K562 (cell line): ENCODE results near the gene TTC31. TPM values are rescaled to one million over a fixed set of nuclear protein-coding genes. Genes with fewer than 3 reads are reported as not detected.

Source experiments
- ATAC-seq: fragments of 200-7000 bp; cut with Tn5 transposase; 3 replicates; pipeline ENCODE4 v1.9.1; 2020; ENCODE audit warnings: moderate library complexity
- BruUV-seq: library from RNA; stranded (reverse); fragments of 400-500 nt; replicated peaks from 2 replicates; lab custom pipeline; 2021; lab: Mats Ljungman, UMichigan
- CTCF ChIA-PET: fragments of 300-600 bp; formaldehyde crosslinking; extraction: SDS; loops from one replicate; lab custom pipeline; 2021; ENCODE audit warnings: low intra/inter-chr PET ratio; lab: Yijun Ruan, JAX
- POLR2A ChIA-PET: fragments of 300-600, 350-650 bp; sonication (Branson Sonifier 250); formaldehyde crosslinking; extraction: SDS; loops from one replicate; lab custom pipeline; 2021; ENCODE audit warnings: antibody characterized with exemption, inconsistent platforms; lab: Yijun Ruan, JAX
- DNase-seq, 4 experiments: peaks; one replicate each; pipeline versions ENCODE4 v3.0.0 to v3.0.0-alpha.2; 2011 to 2018; ENCODE audit warnings: low spot score in 3 of 4, mixed read lengths in 3 of 4; ENCODE audit errors: extremely low read depth in 1 of 4
- FAIRE-seq: peaks from 2 replicates; lab custom pipeline; 2011; peaks lifted over from hg19 to GRCh38; lab: Jason Lieb, UNC
- H2AFZ ChIP-seq: 2 replicates; pipeline ENCODE4 v1.6.0; 2011; ENCODE audit warnings: low read depth, low read length, control low read depth, inconsistent platforms
- H3K27ac ChIP-seq: fragments of 200-600 bp; 3 replicates; pipeline ENCODE4 v1.8.0; 2011; ENCODE audit warnings: low read depth, mild to moderate bottlenecking, control low read depth, inconsistent platforms, low read length, moderate library complexity, mixed read lengths; ENCODE audit errors: extremely low read depth
- H3K27me3 ChIP-seq, 2 experiments: fragments of 300-600 bp in 1 of 2; 2 replicates in 1 of 2; 3 replicates in 1 of 2; pipeline versions ENCODE4 v1.6.0 to v1.8.0; 2011; ENCODE audit warnings: inconsistent platforms in 2 of 2, low read length in 2 of 2, mild to moderate bottlenecking in 1 of 2, mixed read lengths in 1 of 2, moderate library complexity in 1 of 2; ENCODE audit not compliant: control insufficient read depth in 2 of 2, insufficient read depth in 2 of 2
- H3K36me3 ChIP-seq: fragments of 300-600 bp; 3 replicates; pipeline ENCODE4 v1.8.0; 2011; ENCODE audit warnings: mild to moderate bottlenecking, low read length, inconsistent platforms; ENCODE audit not compliant: control insufficient read depth, insufficient read depth
- H3K4me1 ChIP-seq, 2 experiments: fragments of 200-600 bp in 1 of 2; replicated peaks in 1 of 2; 2 replicates in 1 of 2; 3 replicates in 1 of 2; pipeline versions ENCODE4 v1.5.1 to v1.8.0; 2011; ENCODE audit warnings: inconsistent platforms in 2 of 2, low read length in 2 of 2, mild to moderate bottlenecking in 1 of 2, mixed read lengths in 1 of 2, moderate library complexity in 1 of 2; ENCODE audit not compliant: control insufficient read depth in 2 of 2, insufficient read depth in 2 of 2
- H3K4me2 ChIP-seq: 2 replicates; pipeline ENCODE4 v1.6.1; 2011; ENCODE audit warnings: low read length, control low read depth, inconsistent platforms, mixed read lengths; ENCODE audit not compliant: insufficient read depth
- H3K4me3 ChIP-seq: fragments of 200-600 bp; sonication (generic), shearing (Covaris generic); 2 replicates; pipeline ENCODE4 v1.5.1; 2016; ENCODE audit warnings: control low read depth, inconsistent platforms
- H3K79me2 ChIP-seq: fragments of 200-600 bp; 3 replicates; pipeline ENCODE4 v1.8.0; 2011; ENCODE audit warnings: low read length, inconsistent platforms; ENCODE audit not compliant: control insufficient read depth, insufficient read depth
- H3K9ac ChIP-seq, 2 experiments: 2 replicates each; pipeline versions ENCODE4 v1.6.0 to v1.6.1; 2011; ENCODE audit warnings: low read depth in 2 of 2, low read length in 2 of 2, control low read depth in 1 of 2, inconsistent platforms in 1 of 2, mild to moderate bottlenecking in 1 of 2, mixed read lengths in 1 of 2; ENCODE audit not compliant: insufficient read depth in 1 of 2
- H3K9me1 ChIP-seq: one replicate; pipeline ENCODE4 v1.6.0; 2011; ENCODE audit warnings: inconsistent platforms, mild to moderate bottlenecking, low read length, moderate library complexity; ENCODE audit not compliant: control insufficient read depth, insufficient read depth
- H3K9me3 ChIP-seq: replicated peaks from 2 replicates; pipeline ENCODE4 v1.5.1; 2011; ENCODE audit warnings: low read depth, low read length, inconsistent platforms; ENCODE audit not compliant: control insufficient read depth, insufficient read depth
- H4K20me1 ChIP-seq: replicated peaks from 2 replicates; pipeline ENCODE4 v1.6.1; 2011; ENCODE audit warnings: low read length, inconsistent platforms, mixed read lengths; ENCODE audit not compliant: control insufficient read depth, insufficient read depth
- CBX2 ChIP-seq: fragments of 200-600 bp; sonication (generic); IDR thresholded peaks from one replicate; pipeline ENCODE4 v1.6.1; 2012; ENCODE audit warnings: mild to moderate bottlenecking, low read length, inconsistent platforms; ENCODE audit not compliant: insufficient read depth, poor library complexity, severe bottlenecking
- CREBBP ChIP-seq: IDR thresholded peaks from one replicate; pipeline ENCODE4 v1.6.1; 2012; ENCODE audit warnings: low read depth, mild to moderate bottlenecking, control low read depth, inconsistent platforms, low read length
- CXXC5 ChIP-seq: fragments of 250-450 bp; sonication (Bioruptor Pico); IDR thresholded peaks from 2 replicates; pipeline ENCODE4 v1.8.0; 2022; ENCODE audit warnings: inconsistent platforms, mild to moderate bottlenecking, moderate library complexity
- DEAF1 ChIP-seq: fragments of 450-650 bp; formaldehyde crosslinking; IDR thresholded peaks from 2 replicates; pipeline ENCODE4 v1.4.0; 2020; ENCODE audit warnings: mild to moderate bottlenecking, moderate library complexity
- ELF4 ChIP-seq: fragments of 450-650 bp; formaldehyde crosslinking; IDR thresholded peaks from 2 replicates; pipeline ENCODE4 v1.4.0; 2022; ENCODE audit warnings: missing genetic modification characterization
- EP400 ChIP-seq: fragments of 450-650 bp; IDR thresholded peaks from 2 replicates; pipeline ENCODE4 v1.6.1; 2017; ENCODE audit warnings: antibody characterized with exemption, mild to moderate bottlenecking, moderate library complexity
- GABPA ChIP-seq: fragments of 200-800 bp; sonication (Bioruptor generic); conservative IDR thresholded peaks from 2 replicates; pipeline ENCODE4 v1.6.1; 2016; ENCODE audit warnings: low read depth, missing genetic modification characterization, missing compliant biosample characterization
- GABPB2 ChIP-seq: fragments of 250-450 bp; sonication (Bioruptor Pico); conservative IDR thresholded peaks from 2 replicates; pipeline ENCODE4 v1.5.1; 2021; ENCODE audit warnings: mild to moderate bottlenecking
- GTF3C2 ChIP-seq: IDR thresholded peaks from 3 replicates; pipeline ENCODE4 v1.6.1; 2011; ENCODE audit warnings: borderline replicate concordance, mild to moderate bottlenecking, moderate library complexity; ENCODE audit not compliant: insufficient read length; ENCODE audit errors: extremely low read depth
- HDAC3 ChIP-seq: fragments of 450-650 bp; IDR thresholded peaks from 2 replicates; pipeline ENCODE4 v1.6.1; 2018; ENCODE audit warnings: borderline replicate concordance, mild to moderate bottlenecking, moderate library complexity; ENCODE audit not compliant: partially characterized antibody
- HNRNPL ChIP-seq: fragments of 200-400 bp; formaldehyde crosslinking; IDR thresholded peaks from 2 replicates; pipeline ENCODE4 v1.6.1; 2017; ENCODE audit warnings: low read depth, mild to moderate bottlenecking, low read length
- LCOR ChIP-seq: sonication (generic); formaldehyde crosslinking; IDR thresholded peaks from 2 replicates; pipeline ENCODE4 v1.8.0; 2022; ENCODE audit warnings: mild to moderate bottlenecking, missing genetic modification reagents
- SIN3A ChIP-seq, 2 experiments: fragments of 150-350 bp in 1 of 2; IDR thresholded peaks; 2 replicates each; pipeline ENCODE4 v1.6.1; 2011 to 2016; ENCODE audit warnings: borderline replicate concordance in 2 of 2, low read depth in 2 of 2, low read length in 2 of 2, mild to moderate bottlenecking in 2 of 2, moderate library complexity in 2 of 2; ENCODE audit not compliant: control insufficient read depth in 1 of 2
- ZC3H4 ChIP-seq: sonication (generic); formaldehyde crosslinking; IDR thresholded peaks from 2 replicates; pipeline ENCODE4 v1.9.0; 2021; ENCODE audit warnings: missing genetic modification reagents, borderline replicate concordance
- ZNF197 ChIP-seq: fragments of 200-800 bp; sonication (Bioruptor generic); IDR thresholded peaks from 2 replicates; pipeline ENCODE4 v1.6.1; 2016; ENCODE audit warnings: low read depth, missing genetic modification characterization, missing compliant biosample characterization
- ZNF395 ChIP-seq: fragments of 200-800 bp; sonication (Bioruptor generic); IDR thresholded peaks from 2 replicates; pipeline ENCODE4 v1.6.1; 2017; ENCODE audit warnings: missing genetic modification characterization, missing compliant biosample characterization
- WGBS: fragments of 100-300 bp; shearing (Covaris generic); methylation state at CpG from one replicate; pipeline ENCODE4 v1.1.6; 2016; ENCODE audit warnings: low coverage, mixed read lengths; ENCODE audit not compliant: insufficient coverage; ENCODE audit errors: missing lambda C conversion rate; 5-methylcytosine and 5-hydroxymethylcytosine counted together
- in situ Hi-C: fragments of 300-500 bp; cut with MboI; formaldehyde crosslinking; loops from 4 replicates; pipeline ENCODE4 v1.15.0; 2018; ENCODE audit warnings: inconsistent platforms, mixed read lengths
- intact Hi-C: fragments of 100-400 bp; cut with micrococcal nuclease; formaldehyde crosslinking; loops from 2 replicates; pipeline ENCODE4 v1.14.2; 2022
- polyA plus RNA-seq, 8 experiments: library from polyadenylated mRNA; depleted of rRNA in 4 of 8; stranded (reverse) in 5 of 8; unstranded in 3 of 8; fragments of >200 nt; fragmentation: Nextera tagmentation in 2 of 8; fragmentation: Illumina TruSeq in 1 of 8; extraction: Ambion mirVana in 2 of 8; extraction: Trizol in 1 of 8; gene quantifications; 2 replicates each; pipeline versions ENCODE4 v1.2.1 to v1.2.3, GENCODE V29; 2011 to 2014; ENCODE audit warnings: inconsistent platforms in 1 of 8, missing spikeins in 1 of 8
- total RNA-seq, 7 experiments: library from RNA; depleted of rRNA in 6 of 7; stranded (reverse); fragments of >200 nt in 6 of 7; fragmentation: Illumina TruSeq in 2 of 7; extraction: Trizol in 2 of 7; gene quantifications; 2 replicates each; pipeline versions ENCODE4 v1.2.1 to v1.2.3, GENCODE V29; 2011 to 2021; ENCODE audit warnings: low replicate concordance in 1 of 7

TTC31 gene
- total and polyA plus RNA-seq, 9 of the 15 experiments (the other 6 are each of a cell fraction or from before 2014, with no cell fraction given) = 4.7 to 30.5 (median 15.9) TPM

- in situ Hi-C loops (loop anchor here (5.0 kb wide), 1 partner anchor 86 kb away; no protein-coding TSS in a partner anchor), intact Hi-C loops (no loop called here)
- Histone ChIP-seq H3K9me3 (no peaks in the 10 kb centered on the region), H3K36me3 (peaks cover 31% of the 10 kb centered on the region; the same call in 2 of the 3 replicates), H3K9ac (no peak overlapping the region), H2AFZ (no peak overlapping the region), H3K27ac (no peak overlapping the region), H3K9me1 (no peaks in the 10 kb centered on the region), H3K4me1 (peaks cover 8 to 23% of the 10 kb centered on the region in 2 experiments; a peak in 4 of 5 replicates), H3K4me2 (no peak overlapping the region), H4K20me1 (no peaks in the 10 kb centered on the region; the same call in 1 of the 2 replicates), H3K4me3 (no peak overlapping the region), H3K27me3 (no peaks in the 10 kb centered on the region), H3K79me2 (peaks cover 25% of the 10 kb centered on the region)
- ChIA-PET CTCF (no interaction called here), POLR2A (no interaction called here)
- no peak for FAIRE-seq
- no peak for ATAC-seq
- BruUV-seq = no TSS peak
- no peak for DNase-seq
- WGBS = 93% methylated on average over 2 of the region's 2 CpGs
- no peak for TF ChIP-seq HDAC3
- no peak for TF ChIP-seq CBX2
- no peak for TF ChIP-seq HNRNPL
- TF ChIP-seq DEAF1 = no peak
- no peak for TF ChIP-seq CXXC5
- TF ChIP-seq SIN3A (IDR thresholded peaks at IDR 0.05; ENCODE audit: borderline replicate concordance in 2 of 2, control insufficient read depth in 1 of 2, low read depth in 2 of 2, low read length in 2 of 2) = no peak
- TF ChIP-seq ELF4 (CRISPR knock-in tag) = no peak
- no peak for TF ChIP-seq GABPB2 (CRISPR knock-in tag)
- TF ChIP-seq EP400 = no peak
- no peak for TF ChIP-seq ZNF395 (CRISPR knock-in tag)
- TF ChIP-seq ZNF197 (CRISPR knock-in tag) = no peak
- no peak for TF ChIP-seq GTF3C2
- TF ChIP-seq ZC3H4 = no peak
- no peak for TF ChIP-seq CREBBP
- TF ChIP-seq LCOR (CRISPR knock-in tag) = no peak
- TF ChIP-seq GABPA (tag) = no peak
These were observed 3.3 kb downstream of the TTC31 start for GRCh38 chr2:74486141-74486540.
